Measurements from ENCODE around the gene OR8G1.
"Not testable (repeated sequence)": the region's sequence is repeated elsewhere in the genome, so short reads cannot be mapped to it uniquely, and the experiment has no call there.

The OR8G1 gene

GRCh38 chr11:124240621-124241397 lies at the start of gene OR8G1:
TSS of gene OR8G1 (plus strand) at chr11:124241095. CDS start at chr11:124249676, 8,581 bp downstream.
- no peak for FAIRE-seq

GRCh38 chr11:124193221-124194010 lies 47.5 kb upstream of the OR8G1 start:
- FAIRE-seq: no peak

GRCh38 chr11:124194293-124195188 lies 46.4 kb upstream of the OR8G1 start:
- FAIRE-seq: no peak

- no peak for FAIRE-seq
Measured at GRCh38 chr11:124195189-124195734, 45.6 kb upstream of the OR8G1 start.

- FAIRE-seq: no peak
Measured at GRCh38 chr11:124197999-124198398, 42.9 kb upstream of the OR8G1 start.

GRCh38 chr11:124198897-124199296 lies 42.0 kb upstream of the OR8G1 start:
- FAIRE-seq: no peak

GRCh38 chr11:124199702-124200101 lies 41.2 kb upstream of the OR8G1 start:
- FAIRE-seq: no peak

GRCh38 chr11:124200671-124201070 lies 40.2 kb upstream of the OR8G1 start:
- no peak for FAIRE-seq

- FAIRE-seq: no peak
Measured at GRCh38 chr11:124202951-124203350, 37.9 kb upstream of the OR8G1 start.

GRCh38 chr11:124204008-124204407 lies 36.9 kb upstream of the OR8G1 start:
- no peak for FAIRE-seq

- no peak for FAIRE-seq
Measured at GRCh38 chr11:124207102-124207792, 33.6 kb upstream of the OR8G1 start.

GRCh38 chr11:124209824-124210357 lies 31.0 kb upstream of the OR8G1 start:
- FAIRE-seq: no peak

- no peak for FAIRE-seq
Measured at GRCh38 chr11:124210421-124210820, 30.5 kb upstream of the OR8G1 start.

- no peak for FAIRE-seq
Measured at GRCh38 chr11:124211321-124211720, 29.6 kb upstream of the OR8G1 start.

GRCh38 chr11:124214027-124214426 lies 26.9 kb upstream of the OR8G1 start:
- no peak for FAIRE-seq

GRCh38 chr11:124219126-124219525 lies 21.8 kb upstream of the OR8G1 start:
- FAIRE-seq: no peak

- FAIRE-seq: no peak
Measured at GRCh38 chr11:124222407-124222806, 18.5 kb upstream of the OR8G1 start.

GRCh38 chr11:124224618-124225423 lies 16.1 kb upstream of the OR8G1 start:
- FAIRE-seq: not testable (repeated sequence)

- no peak for FAIRE-seq
Measured at GRCh38 chr11:124225471-124225870, 15.4 kb upstream of the OR8G1 start.

GRCh38 chr11:124233376-124233775 lies 7.5 kb upstream of the OR8G1 start:
- no peak for FAIRE-seq

GRCh38 chr11:124238512-124238911 lies 2.4 kb upstream of the OR8G1 start:
- no peak for FAIRE-seq

Data from TTC549 (cell line).